Measurements from ENCODE around the gene NFKBIZ.
"Not testable (repeated sequence)": the region's sequence is repeated elsewhere in the genome, so short reads cannot be mapped to it uniquely, and the experiment has no call there.

The NFKBIZ gene

DNA sequence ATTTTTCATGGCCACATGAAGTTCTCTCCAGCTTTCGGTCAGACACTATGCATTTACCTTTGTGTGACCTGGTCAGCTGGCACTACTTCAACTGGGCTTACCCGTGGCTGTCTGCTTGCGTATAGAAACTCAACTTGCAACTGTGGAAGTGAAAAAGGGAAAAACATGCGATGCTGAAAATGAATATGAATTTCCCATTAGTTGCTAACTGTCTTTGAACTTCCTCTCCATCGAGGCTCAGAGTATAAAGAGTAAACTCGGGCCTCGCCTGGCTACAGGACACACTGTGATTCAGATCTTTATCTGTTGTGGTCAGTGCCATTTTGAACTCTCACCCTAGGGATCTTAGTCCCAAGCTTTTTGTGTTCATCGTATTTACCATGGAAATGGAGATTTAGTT, 26.8 kb downstream of the NFKBIZ start:
- DNase-seq = peak; percentile 25 to 72 (median 46)

DNA sequence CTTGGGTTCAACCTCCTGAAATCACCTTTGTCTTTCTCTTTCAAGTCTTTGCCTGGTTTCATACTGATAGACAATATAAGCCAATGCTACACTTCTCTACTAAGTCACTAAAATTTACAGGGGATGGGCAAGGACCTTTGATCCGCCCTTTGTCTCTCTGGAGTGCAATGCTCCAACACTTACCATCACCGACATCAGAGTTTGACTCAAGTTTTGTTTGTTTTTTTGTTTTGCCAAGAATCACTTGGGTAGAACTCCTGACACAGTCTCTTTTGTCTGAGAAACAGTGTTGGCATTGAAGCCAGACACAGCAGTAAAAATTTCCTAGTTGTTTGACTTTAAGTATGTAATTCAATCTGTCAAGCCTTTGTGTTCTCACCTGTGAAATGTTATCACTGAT, 29.3 kb downstream of the NFKBIZ start:
- DNase-seq = no peak

DNA sequence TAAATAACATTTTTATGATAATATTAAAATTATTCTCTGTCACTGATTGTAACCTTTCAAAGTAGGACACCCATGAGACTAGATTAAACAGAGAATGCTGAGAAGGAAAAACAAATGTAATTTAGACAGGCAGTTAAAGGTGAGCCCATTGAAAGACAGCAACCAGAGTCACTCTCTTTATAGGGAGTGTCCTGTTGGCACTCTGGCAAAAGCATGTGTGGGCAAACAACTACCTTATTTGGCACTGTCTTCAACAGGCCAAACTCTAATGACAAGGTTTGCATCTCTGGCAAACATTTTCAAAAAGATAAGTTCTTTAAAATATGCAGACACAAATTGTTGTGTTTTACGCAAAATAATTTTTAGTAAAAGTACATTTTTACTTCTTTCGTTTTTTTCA, 29.8 kb downstream of the NFKBIZ start:
- no peak for DNase-seq

GRCh38 chr3:101879623-101880284, 30.4 kb downstream of the NFKBIZ start:
- DNase-seq = peak in 2 of 4 experiments; percentile 50 to 70

DNA sequence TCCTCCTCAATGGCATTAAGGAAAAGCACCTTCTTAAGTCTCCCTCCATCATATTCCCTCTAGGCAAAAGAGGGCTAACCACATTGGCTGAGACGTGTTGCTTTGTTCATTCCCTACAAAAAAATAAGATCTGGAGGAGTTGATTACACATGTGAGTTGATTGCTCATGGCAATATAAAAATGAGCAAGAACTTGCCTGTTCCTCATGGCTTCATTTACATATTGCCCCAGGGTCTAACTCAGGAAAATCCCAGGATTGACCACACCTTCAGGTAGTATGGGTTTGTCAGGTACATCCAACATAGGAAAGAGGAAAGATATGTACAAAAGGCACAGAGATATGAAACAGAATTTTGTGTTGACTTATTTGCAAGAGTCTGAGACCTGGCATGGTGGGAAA, 35.5 kb downstream of the NFKBIZ start:
- no peak for DNase-seq

DNA sequence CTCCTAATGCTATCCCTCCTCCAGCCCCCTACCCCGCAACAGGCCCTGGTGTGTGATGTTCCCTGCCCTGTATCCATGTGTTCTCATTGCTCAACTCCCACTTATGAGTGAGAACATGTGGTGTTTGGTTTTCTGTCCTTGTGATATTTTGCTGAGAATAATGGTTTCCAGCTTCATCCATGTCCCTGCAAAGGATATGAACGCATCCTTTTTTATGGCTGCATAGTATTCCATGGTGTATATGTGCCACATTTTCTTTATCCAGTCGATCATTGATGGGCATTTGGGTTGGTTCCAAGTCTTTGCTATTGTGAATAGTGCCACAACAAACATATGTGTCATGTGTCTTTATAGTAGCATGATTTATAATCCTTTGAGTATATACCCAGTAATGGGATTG, 36.3 kb downstream of the NFKBIZ start:
- not testable (repeated sequence) for DNase-seq

GRCh38 chr3:101886626-101887025, 37.3 kb downstream of the NFKBIZ start:
- no peak for DNase-seq

- no peak for DNase-seq
Observed at GRCh38 chr3:101888653-101889052, 39.3 kb downstream of the NFKBIZ start.

GRCh38 chr3:101890716-101891115, 41.4 kb downstream of the NFKBIZ start:
- DNase-seq = peak in 2 of 4 experiments; percentile 21 to 56

DNA sequence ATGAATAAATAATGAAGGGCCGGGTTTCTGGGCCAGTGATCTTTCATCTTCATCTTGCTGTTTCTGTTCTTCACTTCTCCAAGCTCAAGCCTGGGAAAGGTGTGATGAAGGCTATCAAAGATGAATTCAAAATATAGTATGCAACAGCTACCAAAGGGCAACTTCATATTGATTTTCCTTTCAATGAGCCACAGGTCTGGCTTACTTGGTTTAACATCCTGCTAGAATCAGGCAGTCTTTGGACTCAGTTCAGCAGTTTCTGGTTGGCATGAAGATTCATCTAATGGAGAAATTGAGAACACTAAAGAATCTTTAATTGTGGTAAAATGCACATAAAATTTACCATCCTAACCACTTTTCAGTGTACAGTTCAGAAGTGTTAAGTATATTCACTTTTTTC, 43.3 kb downstream of the NFKBIZ start:
- DNase-seq = no peak

DNA sequence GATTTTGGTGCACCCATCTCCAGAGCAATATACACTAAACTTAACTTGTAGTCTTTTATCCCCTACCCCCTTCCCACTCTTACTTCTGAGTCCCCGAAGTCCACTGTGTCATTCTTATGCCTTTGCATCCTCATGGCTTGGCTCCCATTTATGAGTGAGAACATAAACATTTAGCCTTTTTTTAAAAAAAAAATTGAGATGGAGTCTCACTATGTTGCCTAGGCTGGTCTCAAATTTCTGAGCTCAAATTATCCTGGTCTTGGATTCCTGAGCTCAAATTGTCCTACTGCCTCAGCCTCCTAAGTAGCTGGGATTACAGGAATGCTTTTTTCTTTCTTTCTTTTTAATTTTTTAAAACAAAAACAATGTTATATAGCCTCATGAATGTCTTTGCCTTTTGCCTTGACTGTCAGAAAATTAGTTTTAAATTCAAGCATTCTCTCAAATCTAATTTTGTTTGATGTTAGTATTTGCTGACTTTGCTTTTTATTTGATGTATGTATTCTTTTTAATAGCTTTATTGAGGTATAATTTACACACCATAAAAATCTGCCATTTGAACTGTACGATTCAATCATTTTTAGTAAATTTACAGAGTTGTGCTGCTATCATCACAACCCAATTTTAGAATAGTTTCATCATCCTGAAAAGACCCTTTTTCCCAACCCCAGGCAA, 46.9 kb downstream of the NFKBIZ start:
- DNase-seq = no peak

DNA sequence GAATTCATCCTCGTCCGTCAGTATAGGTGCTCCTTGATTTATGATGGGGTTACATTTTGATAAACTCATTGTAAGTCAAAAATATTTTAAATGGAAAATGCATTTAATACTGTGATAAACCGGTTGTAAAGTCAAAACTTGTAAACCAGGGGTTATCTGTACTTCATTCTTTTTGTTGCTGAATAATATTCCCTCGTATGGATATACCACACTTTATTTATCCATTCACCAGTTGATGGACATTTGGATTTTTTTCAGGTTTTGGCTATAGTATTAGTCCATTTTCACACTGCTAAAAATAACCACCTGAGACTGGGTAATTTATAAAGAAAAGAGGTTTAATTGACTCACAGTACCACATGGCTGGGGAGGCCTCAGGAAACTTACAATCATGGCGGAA, 47.7 kb downstream of the NFKBIZ start:
- DNase-seq = no peak

GRCh38 chr3:101898039-101898438, 48.7 kb downstream of the NFKBIZ start:
- no peak for DNase-seq

GRCh38 chr3:101898752-101899169, 49.4 kb downstream of the NFKBIZ start:
- DNase-seq = peak; percentile 71 to 91 (median 84)

DNA sequence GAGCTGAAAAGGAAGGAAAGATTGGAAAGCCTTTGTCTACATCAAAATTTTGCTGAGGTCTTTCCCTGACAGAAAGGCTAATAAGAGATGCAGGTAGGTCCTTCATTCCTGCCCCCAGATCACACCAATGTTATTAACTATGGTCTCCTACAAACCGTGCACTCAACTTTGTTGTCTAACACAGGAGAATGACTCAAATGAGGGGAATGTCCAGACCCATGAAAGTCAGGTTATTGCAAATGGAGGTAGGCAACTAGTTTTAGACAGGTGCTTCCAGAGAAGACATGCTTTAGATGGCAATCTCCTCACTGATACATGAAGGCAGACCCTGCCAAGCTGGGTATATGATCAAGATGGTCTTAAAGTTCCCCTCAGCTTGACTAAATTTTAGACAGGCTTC, 51.0 kb downstream of the NFKBIZ start:
- no peak for DNase-seq

DNA sequence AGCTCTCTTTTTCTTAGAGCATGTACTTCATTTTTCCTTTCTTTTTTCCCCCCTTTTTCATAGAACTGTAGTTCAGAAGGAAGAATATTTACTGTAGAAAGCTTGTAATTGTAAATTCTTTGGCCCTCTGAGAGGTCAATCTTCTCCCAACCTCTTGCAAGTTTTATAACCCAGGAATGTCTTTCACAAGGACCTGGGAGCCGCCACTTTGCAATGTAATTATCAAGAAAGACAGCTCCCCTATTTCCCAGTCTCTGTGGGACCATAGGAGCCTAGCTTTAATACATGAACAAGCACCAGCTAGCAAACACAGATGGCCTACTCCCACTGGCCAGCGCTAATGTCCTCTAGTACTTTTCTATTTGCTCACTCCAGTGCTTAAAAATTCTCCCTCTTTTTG, 51.4 kb downstream of the NFKBIZ start:
- DNase-seq = no peak

DNA sequence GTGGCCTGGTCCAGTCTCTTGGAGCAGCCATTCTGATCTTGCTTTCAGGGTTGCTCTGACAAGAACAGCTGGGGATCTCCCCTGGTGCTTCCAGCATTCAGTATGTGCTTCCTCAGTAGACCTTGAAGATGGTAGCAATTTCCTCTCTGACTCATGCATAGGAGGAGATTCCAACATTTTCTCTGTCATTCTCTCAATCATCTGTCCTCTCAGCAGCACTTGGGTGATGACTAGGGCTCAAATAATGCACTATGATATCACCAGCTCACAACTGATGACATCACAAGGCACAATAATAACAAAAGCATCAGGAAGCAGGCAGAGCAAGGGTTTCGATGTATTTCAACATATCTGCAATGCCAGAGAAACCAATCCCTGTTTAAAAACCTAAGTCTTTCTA, 52.7 kb downstream of the NFKBIZ start:
- peak; percentile 60 to 88 (median 73) for DNase-seq

DNA sequence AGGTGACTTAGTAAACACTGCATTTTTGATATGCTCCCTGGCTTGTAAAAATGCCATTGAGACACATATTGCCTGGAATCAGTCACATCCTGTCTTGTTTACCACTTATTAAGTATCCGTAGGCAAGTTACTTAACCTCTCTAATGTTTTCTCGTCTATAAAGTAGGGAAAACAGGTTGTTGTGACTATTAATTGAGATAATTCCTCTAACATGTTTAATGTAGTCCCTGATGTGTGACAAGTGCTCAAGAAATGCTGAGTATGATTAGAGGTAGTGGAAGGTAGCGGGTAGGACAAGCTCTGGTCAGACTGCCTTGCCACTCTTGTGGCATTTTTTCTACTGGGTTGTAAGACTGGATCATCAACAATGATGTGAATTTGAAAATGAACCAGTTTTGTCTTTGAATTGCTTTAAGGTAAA, 54.1 kb downstream of the NFKBIZ start:
- DNase-seq = no peak

GRCh38 chr3:101905573-101905972, 56.3 kb downstream of the NFKBIZ start:
- not testable (repeated sequence) for DNase-seq

Measured in suppressor macrophage (primary cell).